ENCODE data around the gene TP63.

DNA sequence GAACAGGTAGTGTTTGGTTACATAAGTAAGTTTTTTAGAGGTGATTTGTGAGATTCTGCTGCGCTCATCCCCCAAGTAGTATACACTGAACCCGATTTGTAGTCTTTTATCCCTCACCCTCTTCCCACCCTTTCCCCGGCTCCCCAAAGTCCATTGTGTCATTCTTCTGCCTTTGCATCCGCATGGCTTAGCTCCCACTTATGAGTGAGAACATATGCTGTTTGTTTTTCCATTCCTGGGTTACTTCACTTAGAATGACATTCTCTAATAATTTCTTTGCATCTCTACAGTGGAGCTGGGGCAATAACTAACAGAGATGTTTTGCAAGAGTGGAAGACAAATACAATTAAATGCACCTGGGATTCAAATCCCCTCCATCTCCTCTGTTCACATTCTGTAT is 93.2 kb downstream of the TP63 start:
- TF ChIP-seq, protein P1, sequence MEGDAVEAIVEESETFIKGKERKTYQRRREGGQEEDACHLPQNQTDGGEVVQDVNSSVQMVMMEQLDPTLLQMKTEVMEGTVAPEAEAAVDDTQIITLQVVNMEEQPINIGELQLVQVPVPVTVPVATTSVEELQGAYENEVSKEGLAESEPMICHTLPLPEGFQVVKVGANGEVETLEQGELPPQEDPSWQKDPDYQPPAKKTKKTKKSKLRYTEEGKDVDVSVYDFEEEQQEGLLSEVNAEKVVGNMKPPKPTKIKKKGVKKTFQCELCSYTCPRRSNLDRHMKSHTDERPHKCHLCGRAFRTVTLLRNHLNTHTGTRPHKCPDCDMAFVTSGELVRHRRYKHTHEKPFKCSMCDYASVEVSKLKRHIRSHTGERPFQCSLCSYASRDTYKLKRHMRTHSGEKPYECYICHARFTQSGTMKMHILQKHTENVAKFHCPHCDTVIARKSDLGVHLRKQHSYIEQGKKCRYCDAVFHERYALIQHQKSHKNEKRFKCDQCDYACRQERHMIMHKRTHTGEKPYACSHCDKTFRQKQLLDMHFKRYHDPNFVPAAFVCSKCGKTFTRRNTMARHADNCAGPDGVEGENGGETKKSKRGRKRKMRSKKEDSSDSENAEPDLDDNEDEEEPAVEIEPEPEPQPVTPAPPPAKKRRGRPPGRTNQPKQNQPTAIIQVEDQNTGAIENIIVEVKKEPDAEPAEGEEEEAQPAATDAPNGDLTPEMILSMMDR (IDR thresholded peaks at IDR 0.05), result no peak
- TF ChIP-seq POLR2A (IDR thresholded peaks at IDR 0.05), result no peak
